ENCODE data around the gene PARM1. TPM values are rescaled to one million over a fixed set of nuclear protein-coding genes. Genes with fewer than 3 reads are reported as not detected.

The PARM1 gene
- total RNA-seq, 1 experiment from 2014 or later: 65.0 TPM

- no peaks in the 10 kb centered on the region for H3K36me3 ChIP-seq (ENCODE audit: insufficient read depth, low read length)
- no peaks in the 10 kb centered on the region for H3K9me2 ChIP-seq (replicated peaks; ENCODE audit: insufficient read depth, low read length)
- no peak overlapping the region for H2AFZ ChIP-seq (ENCODE audit: low read length)
- no peaks in the 10 kb centered on the region for H4K20me1 ChIP-seq (ENCODE audit: insufficient read depth, low read depth, low read length)
- no peak overlapping the region for H3K4me3 ChIP-seq (ENCODE audit: low read length)
- no peak overlapping the region for H3K27ac ChIP-seq (ENCODE audit: low read length)
- 0 out of 2 replicates have a peak, but pooled peaks cover 2% of the 10 kb centered on the region for H3K27me3 ChIP-seq (ENCODE audit: low read length)
- no peak for DNase-seq
- H3K4me2 ChIP-seq (ENCODE audit: low read depth, low read length, poor library complexity, severe bottlenecking): no peak overlapping the region
- H3K9ac ChIP-seq (ENCODE audit: low read length): no peak overlapping the region
- H3K79me2 ChIP-seq (ENCODE audit: low read length): no peaks in the 10 kb centered on the region
- H3K4me1 ChIP-seq (ENCODE audit: low read length): peaks cover 2% of the 10 kb centered on the region; the same call in 1 of the 2 replicates
- H3K9me3 ChIP-seq (ENCODE audit: low read length): no peaks in the 10 kb centered on the region
Observed at GRCh38 chr4:75081561-75081960, 148.6 kb downstream of the PARM1 start.

- Histone ChIP-seq H4K20me1 (ENCODE audit: insufficient read depth, low read depth, low read length) (no peaks in the 10 kb centered on the region), H3K27ac (ENCODE audit: low read length) (no peak overlapping the region), H3K36me3 (ENCODE audit: insufficient read depth, low read length) (no peaks in the 10 kb centered on the region), H3K27me3 (ENCODE audit: low read length) (0 out of 2 replicates have a peak, but pooled peaks cover 2% of the 10 kb centered on the region), H3K4me3 (ENCODE audit: low read length) (no peak overlapping the region), H3K79me2 (ENCODE audit: low read length) (no peaks in the 10 kb centered on the region), H3K4me1 (ENCODE audit: low read length) (peaks cover 2% of the 10 kb centered on the region; the same call in 1 of the 2 replicates), H3K9me3 (ENCODE audit: low read length) (no peaks in the 10 kb centered on the region), H3K4me2 (ENCODE audit: low read depth, low read length, poor library complexity, severe bottlenecking) (no peak overlapping the region), H3K9ac (ENCODE audit: low read length) (no peak overlapping the region), H2AFZ (ENCODE audit: low read length) (no peak overlapping the region), H3K9me2 (replicated peaks; ENCODE audit: insufficient read depth, low read length) (no peaks in the 10 kb centered on the region; the same call in 1 of the 2 replicates)
- DNase-seq: no peak
Observed at GRCh38 chr4:75087416-75087815, 154.5 kb downstream of the PARM1 start.

- H2AFZ ChIP-seq (ENCODE audit: low read length): no peak overlapping the region
- H3K4me2 ChIP-seq (ENCODE audit: low read depth, low read length, poor library complexity, severe bottlenecking): no peak overlapping the region
Observed at GRCh38 chr4:75087865-75088264, 154.9 kb downstream of the PARM1 start.

GRCh38 chr4:75089206-75089605 is 156.3 kb downstream of the PARM1 start:
- Histone ChIP-seq H3K36me3 (ENCODE audit: insufficient read depth, low read length) (no peaks in the 10 kb centered on the region), H3K9me3 (ENCODE audit: low read length) (no peaks in the 10 kb centered on the region), H2AFZ (ENCODE audit: low read length) (no peak overlapping the region), H4K20me1 (ENCODE audit: insufficient read depth, low read depth, low read length) (no peaks in the 10 kb centered on the region), H3K9ac (ENCODE audit: low read length) (no peak overlapping the region), H3K4me2 (ENCODE audit: low read depth, low read length, poor library complexity, severe bottlenecking) (no peak overlapping the region), H3K9me2 (replicated peaks; ENCODE audit: insufficient read depth, low read length) (no peaks in the 10 kb centered on the region; the same call in 1 of the 2 replicates), H3K4me1 (ENCODE audit: low read length) (no peaks in the 10 kb centered on the region), H3K27ac (ENCODE audit: low read length) (no peak overlapping the region), H3K79me2 (ENCODE audit: low read length) (no peaks in the 10 kb centered on the region), H3K4me3 (ENCODE audit: low read length) (no peak overlapping the region), H3K27me3 (ENCODE audit: low read length) (no peaks in the 10 kb centered on the region)
- DNase-seq: no peak

More at GRCh38 chr4:75087865-75088264, 154.9 kb downstream of the PARM1 start:
- no peaks in the 10 kb centered on the region for H4K20me1 ChIP-seq (ENCODE audit: insufficient read depth, low read depth, low read length)
- H3K9me2 ChIP-seq (replicated peaks; ENCODE audit: insufficient read depth, low read length): no peaks in the 10 kb centered on the region; the same call in 1 of the 2 replicates
- no peak for DNase-seq
- no peaks in the 10 kb centered on the region for H3K79me2 ChIP-seq (ENCODE audit: low read length)
- H3K4me1 ChIP-seq (ENCODE audit: low read length): peaks cover 2% of the 10 kb centered on the region; the same call in 1 of the 2 replicates
- H3K27ac ChIP-seq (ENCODE audit: low read length): no peak overlapping the region
- H3K9ac ChIP-seq (ENCODE audit: low read length): no peak overlapping the region
- no peaks in the 10 kb centered on the region for H3K36me3 ChIP-seq (ENCODE audit: insufficient read depth, low read length)
- no peak overlapping the region for H3K4me3 ChIP-seq (ENCODE audit: low read length)
- no peaks in the 10 kb centered on the region for H3K9me3 ChIP-seq (ENCODE audit: low read length)
- H3K27me3 ChIP-seq (ENCODE audit: low read length): 0 out of 2 replicates have a peak, but pooled peaks cover 2% of the 10 kb centered on the region

- H3K27me3 ChIP-seq (ENCODE audit: low read length): no peaks in the 10 kb centered on the region
- no peak for DNase-seq
- H3K36me3 ChIP-seq (ENCODE audit: insufficient read depth, low read length): no peaks in the 10 kb centered on the region
- peaks cover 11% of the 10 kb centered on the region for H3K4me1 ChIP-seq (ENCODE audit: low read length)
- no peaks in the 10 kb centered on the region for H3K9me3 ChIP-seq (ENCODE audit: low read length)
- H3K9ac ChIP-seq (ENCODE audit: low read length): no peak overlapping the region
- H2AFZ ChIP-seq (ENCODE audit: low read length): no peak overlapping the region
- no peak overlapping the region for H3K4me2 ChIP-seq (ENCODE audit: low read depth, low read length, poor library complexity, severe bottlenecking)
- no peaks in the 10 kb centered on the region; the same call in 1 of the 2 replicates for H3K9me2 ChIP-seq (replicated peaks; ENCODE audit: insufficient read depth, low read length)
- H3K4me3 ChIP-seq (ENCODE audit: low read length): no peak overlapping the region
- no peaks in the 10 kb centered on the region for H3K79me2 ChIP-seq (ENCODE audit: low read length)
- H3K27ac ChIP-seq (ENCODE audit: low read length): no peak overlapping the region
- no peaks in the 10 kb centered on the region for H4K20me1 ChIP-seq (ENCODE audit: insufficient read depth, low read depth, low read length)
Observed at GRCh38 chr4:75099321-75099720, 166.4 kb downstream of the PARM1 start.

Other genes with a start within 250 kb of the PARM1 start
- not detected in 2 replicates for gene BTC, start 138.6 kb upstream of the PARM1 start, total RNA-seq (2014; rRNA removed; shearing (Covaris generic); ENCODE audit: low replicate concordance)